K562 (cell line): Measurements from ENCODE around the gene BCAN. TPM values are rescaled to one million over a fixed set of nuclear protein-coding genes. Genes with fewer than 3 reads are reported as not detected.
A peak's percentile ranks its signal among the peaks of the same experiment; 100 is the strongest.

Source experiments
- CTCF ChIP-seq, 3 experiments: IDR thresholded peaks in 2 of 3; conservative IDR thresholded peaks in 1 of 3; 2 replicates each; pipeline ENCODE4 v1.5.1; 2011 to 2012; ENCODE audit warnings: low read length in 3 of 3, mild to moderate bottlenecking in 3 of 3, control low read depth in 2 of 3, improper control_type of control experiment in 1 of 3, inconsistent platforms in 1 of 3, low read depth in 1 of 3, mixed read lengths in 1 of 3, moderate library complexity in 1 of 3; ENCODE audit not compliant: insufficient read depth in 2 of 3
- DPF2 ChIP-seq: fragments of 450-650 bp; IDR thresholded peaks from 2 replicates; pipeline ENCODE4 v1.6.1; 2016
- E2F8 ChIP-seq: fragments of 450-650 bp; IDR thresholded peaks from 2 replicates; pipeline ENCODE4 v1.7.1; 2018; ENCODE audit warnings: mild to moderate bottlenecking, low read depth; ENCODE audit not compliant: partially characterized antibody
- GTF3C2 ChIP-seq: IDR thresholded peaks from 3 replicates; pipeline ENCODE4 v1.6.1; 2011; ENCODE audit warnings: borderline replicate concordance, mild to moderate bottlenecking, moderate library complexity; ENCODE audit not compliant: insufficient read length; ENCODE audit errors: extremely low read depth
- HDAC1 ChIP-seq, 2 experiments: fragments of 450-650 bp; IDR thresholded peaks; 2 replicates each; pipeline ENCODE4 v1.6.1; 2016 to 2017; ENCODE audit warnings: inconsistent platforms in 1 of 2, mild to moderate bottlenecking in 1 of 2, moderate library complexity in 1 of 2
- KDM1A ChIP-seq, 2 experiments: fragments of 450-650 bp; IDR thresholded peaks; 2 replicates each; pipeline ENCODE4 v1.6.1; 2016; ENCODE audit warnings: mild to moderate bottlenecking in 2 of 2
- MAZ ChIP-seq, 2 experiments: fragments of 450-650 bp in 1 of 2; sonication (generic) in 1 of 2; formaldehyde crosslinking; IDR thresholded peaks in 1 of 2; conservative IDR thresholded peaks in 1 of 2; 2 replicates each; pipeline versions ENCODE4 v1.4.0 to v1.5.0; 2020; ENCODE audit warnings: mild to moderate bottlenecking in 1 of 2, missing genetic modification reagents in 1 of 2
- NCOR1 ChIP-seq: fragments of 450-650 bp; IDR thresholded peaks from 2 replicates; pipeline ENCODE4 v1.6.1; 2016; ENCODE audit warnings: mild to moderate bottlenecking, moderate library complexity
- UBTF ChIP-seq, 2 experiments: IDR thresholded peaks; 2 replicates each; pipeline ENCODE4 v1.6.1; 2012; ENCODE audit warnings: improper control_type of control experiment in 2 of 2, low read depth in 2 of 2, low read length in 2 of 2, borderline replicate concordance in 1 of 2
- ZBTB2 ChIP-seq: fragments of 450-650 bp; IDR thresholded peaks from 2 replicates; pipeline ENCODE4 v1.6.1; 2016; ENCODE audit warnings: antibody characterized with exemption
- ZEB2 ChIP-seq: fragments of 450-650 bp; IDR thresholded peaks from 2 replicates; pipeline ENCODE4 v1.6.1; 2016
- polyA plus RNA-seq, 8 experiments: library from polyadenylated mRNA; depleted of rRNA in 4 of 8; stranded (reverse) in 5 of 8; unstranded in 3 of 8; fragments of >200 nt; fragmentation: Nextera tagmentation in 2 of 8; fragmentation: Illumina TruSeq in 1 of 8; extraction: Ambion mirVana in 2 of 8; extraction: Trizol in 1 of 8; gene quantifications; 2 replicates each; pipeline versions ENCODE4 v1.2.1 to v1.2.3, GENCODE V29; 2011 to 2014; ENCODE audit warnings: inconsistent platforms in 1 of 8, missing spikeins in 1 of 8
- total RNA-seq, 7 experiments: library from RNA; depleted of rRNA in 6 of 7; stranded (reverse); fragments of >200 nt in 6 of 7; fragmentation: Illumina TruSeq in 2 of 7; extraction: Trizol in 2 of 7; gene quantifications; 2 replicates each; pipeline versions ENCODE4 v1.2.1 to v1.2.3, GENCODE V29; 2011 to 2021; ENCODE audit warnings: low replicate concordance in 1 of 7

Gene BCAN
- total and polyA plus RNA-seq, 9 of the 15 experiments (the other 6 are each of a cell fraction or from before 2014, with no cell fraction given) = 0.04 to 0.33 (median 0.14) TPM; not detected in 5

- TF ChIP-seq MAZ (CRISPR knock-in tag; conservative IDR thresholded peaks at IDR 0.05 in 1 of 2, IDR thresholded peaks at IDR 0.05 in 1 of 2) (peak; percentile 59 to 87), HDAC1 (IDR thresholded peaks at IDR 0.05) (peak; percentile 55 to 95; a peak in 3 of 4 replicates), DPF2 (peak; percentile 97), CTCF (IDR thresholded peaks at IDR 0.05 in 2 of 3, conservative IDR thresholded peaks at IDR 0.05 in 1 of 3; ENCODE audit: insufficient read depth in 2 of 3, low read depth in 1 of 3, low read length in 3 of 3) (peak; percentile 19 to 36 (median 34); a peak in 3 of 6 replicates), ZBTB2 (peak; percentile 89), GTF3C2 (no peak), E2F8 (peak; percentile 42), KDM1A (IDR thresholded peaks at IDR 0.05) (peak; percentile 91 to 96), UBTF (IDR thresholded peaks at IDR 0.05; ENCODE audit: borderline replicate concordance in 1 of 2, low read depth in 2 of 2, low read length in 2 of 2) (0 out of 4 replicates have a peak, but pooled peaks of 1 of the 2 experiments have one; percentile 12), NCOR1 (peak; percentile 88), ZEB2 (peak; percentile 89)
Observed at GRCh38 chr1:156616463-156616862, 25.5 kb upstream of the BCAN start (continued).
